Memory B cell (primary cell): ENCODE data around the gene CREB3L4.

Experiments used
- ATAC-seq: fragments of 150-1000 bp; cut with Tn5 transposase; 2 replicates; pipeline ENCODE4 v1.10.0; 2021; ENCODE audit warnings: low read depth, mild to moderate bottlenecking, moderate library complexity
- DNase-seq, 2 donors: peaks; one replicate each; pipeline ENCODE4 v3.0.0; 2022; ENCODE audit warnings: low spot score in 2 of 2
- H3K27ac Mint-ChIP-seq: one replicate; pipeline ENCODE4 v1.8.0; 2022; ENCODE audit warnings: mild to moderate bottlenecking, moderate library complexity, mixed read lengths
- H3K27me3 Mint-ChIP-seq: one replicate; pipeline ENCODE4 v1.8.0; 2022; ENCODE audit warnings: mixed read lengths
- H3K36me3 Mint-ChIP-seq: one replicate; pipeline ENCODE4 v1.8.0; 2022; ENCODE audit warnings: mild to moderate bottlenecking, mixed read lengths
- H3K4me1 Mint-ChIP-seq: one replicate; pipeline ENCODE4 v1.8.0; 2022; ENCODE audit warnings: mixed read lengths
- H3K4me3 Mint-ChIP-seq: one replicate; pipeline ENCODE4 v1.8.0; 2022; ENCODE audit warnings: mild to moderate bottlenecking, moderate library complexity, mixed read lengths
- H3K9me3 Mint-ChIP-seq: one replicate; pipeline ENCODE4 v1.8.0; 2022; ENCODE audit warnings: mixed read lengths

The CREB3L4 gene

GRCh38 chr1:153967107-153967999 is at the start of gene CREB3L4:
Gene CREB3L4 (plus strand): TSS chr1:153967902. CDS start chr1:153968526, 624 bp downstream.
- peaks cover 38% of the 10 kb centered on the region for H3K4me1 Mint-ChIP-seq
- peak within 1 kb of the TSS; percentile 96 for H3K27ac Mint-ChIP-seq
- ATAC-seq: peak; percentile 86
- no peaks in the 10 kb centered on the region for H3K27me3 Mint-ChIP-seq
- H3K4me3 Mint-ChIP-seq: peak within 1 kb of the TSS; percentile 98
- peak; percentile 70 to 79 for DNase-seq
- H3K9me3 Mint-ChIP-seq: no peaks in the 10 kb centered on the region
- H3K36me3 Mint-ChIP-seq: no peaks in the 10 kb centered on the region

- Mint-ChIP-seq H3K36me3 (peaks cover 3% of the 10 kb centered on the region), H3K27ac (peak overlapping the region; percentile 53), H3K27me3 (no peaks in the 10 kb centered on the region), H3K4me1 (peaks cover 38% of the 10 kb centered on the region), H3K4me3 (peak overlapping the region; percentile 48), H3K9me3 (no peaks in the 10 kb centered on the region)
- no peak for DNase-seq
- no peak for ATAC-seq
Measured at GRCh38 chr1:153919876-153920852, 47.5 kb upstream of the CREB3L4 start.

- H3K27ac Mint-ChIP-seq: peak overlapping the region; percentile 98
- no peaks in the 10 kb centered on the region for H3K9me3 Mint-ChIP-seq
- peaks cover 41% of the 10 kb centered on the region for H3K4me1 Mint-ChIP-seq
- no peak for DNase-seq
- H3K27me3 Mint-ChIP-seq: no peaks in the 10 kb centered on the region
- peak overlapping the region; percentile 99 for H3K4me3 Mint-ChIP-seq
- peaks cover 3% of the 10 kb centered on the region for H3K36me3 Mint-ChIP-seq
- no peak for ATAC-seq
Measured at GRCh38 chr1:153921080-153921802, 46.5 kb upstream of the CREB3L4 start.

- Mint-ChIP-seq H3K36me3 (peaks cover 3% of the 10 kb centered on the region), H3K4me3 (peak overlapping the region; percentile 99), H3K27me3 (no peaks in the 10 kb centered on the region), H3K27ac (peak overlapping the region; percentile 98), H3K9me3 (no peaks in the 10 kb centered on the region), H3K4me1 (peaks cover 41% of the 10 kb centered on the region)
- DNase-seq (no peak), ATAC-seq (no peak)
Measured at GRCh38 chr1:153921803-153922075, 46.0 kb upstream of the CREB3L4 start.

- Mint-ChIP-seq H3K9me3 (no peaks in the 10 kb centered on the region), H3K4me1 (peaks cover 41% of the 10 kb centered on the region), H3K27me3 (no peaks in the 10 kb centered on the region), H3K27ac (peak overlapping the region; percentile 98), H3K36me3 (peaks cover 3% of the 10 kb centered on the region), H3K4me3 (peak overlapping the region; percentile 99)
- peak; percentile 20 for ATAC-seq
- peak in 1 of 2 donors; percentile 73 for DNase-seq
Measured at GRCh38 chr1:153922076-153922971, 45.4 kb upstream of the CREB3L4 start.

GRCh38 chr1:153922972-153923925 is 44.5 kb upstream of the CREB3L4 start, which contains the start of gene GATAD2B:
Gene GATAD2B (minus strand): TSS chr1:153922972. CDS start chr1:153828347, 94,625 bp downstream.
- Mint-ChIP-seq H3K27ac (peak within 1 kb of the TSS; percentile 98), H3K4me3 (peak within 1 kb of the TSS; percentile 99), H3K27me3 (no peaks in the 10 kb centered on the region), H3K4me1 (peaks cover 36% of the 10 kb centered on the region), H3K36me3 (no peaks in the 10 kb centered on the region), H3K9me3 (no peaks in the 10 kb centered on the region)
- ATAC-seq (peak; percentile 88), DNase-seq (peak; percentile 91 to 99)

- H3K27me3 Mint-ChIP-seq: no peaks in the 10 kb centered on the region
- no peak overlapping the region for H3K4me3 Mint-ChIP-seq
- H3K4me1 Mint-ChIP-seq: peaks cover 14% of the 10 kb centered on the region
- ATAC-seq (no peak), DNase-seq (no peak)
- H3K36me3 Mint-ChIP-seq: peaks cover 9% of the 10 kb centered on the region
- no peak overlapping the region for H3K27ac Mint-ChIP-seq
- no peaks in the 10 kb centered on the region for H3K9me3 Mint-ChIP-seq
Measured at GRCh38 chr1:153926405-153926804, 41.3 kb upstream of the CREB3L4 start.

- ATAC-seq (no peak), DNase-seq (no peak)
- Mint-ChIP-seq H3K9me3 (no peaks in the 10 kb centered on the region), H3K27me3 (no peaks in the 10 kb centered on the region), H3K4me1 (peaks cover 8% of the 10 kb centered on the region), H3K36me3 (peaks cover 16% of the 10 kb centered on the region), H3K4me3 (no peak overlapping the region), H3K27ac (peak overlapping the region; percentile 40)
Measured at GRCh38 chr1:153928245-153928644, 39.5 kb upstream of the CREB3L4 start.

- no peak overlapping the region for H3K27ac Mint-ChIP-seq
- H3K4me3 Mint-ChIP-seq: no peak overlapping the region
- no peaks in the 10 kb centered on the region for H3K27me3 Mint-ChIP-seq
- DNase-seq (no peak), ATAC-seq (no peak)
- H3K9me3 Mint-ChIP-seq: no peaks in the 10 kb centered on the region
- peaks cover 4% of the 10 kb centered on the region for H3K4me1 Mint-ChIP-seq
- H3K36me3 Mint-ChIP-seq: peaks cover 16% of the 10 kb centered on the region
Measured at GRCh38 chr1:153928791-153929341, 38.8 kb upstream of the CREB3L4 start.

- peaks cover 18% of the 10 kb centered on the region for H3K36me3 Mint-ChIP-seq
- no peaks in the 10 kb centered on the region for H3K27me3 Mint-ChIP-seq
- no peak overlapping the region for H3K27ac Mint-ChIP-seq
- peaks cover 3% of the 10 kb centered on the region for H3K4me1 Mint-ChIP-seq
- no peaks in the 10 kb centered on the region for H3K9me3 Mint-ChIP-seq
- DNase-seq: no peak
- H3K4me3 Mint-ChIP-seq: no peak overlapping the region
- no peak for ATAC-seq
Measured at GRCh38 chr1:153929426-153929825, 38.3 kb upstream of the CREB3L4 start.

- H3K4me3 Mint-ChIP-seq: no peak overlapping the region
- H3K36me3 Mint-ChIP-seq: peaks cover 22% of the 10 kb centered on the region
- no peak for ATAC-seq
- no peaks in the 10 kb centered on the region for H3K9me3 Mint-ChIP-seq
- H3K4me1 Mint-ChIP-seq: peaks cover 3% of the 10 kb centered on the region
- H3K27ac Mint-ChIP-seq: peak overlapping the region; percentile 24
- DNase-seq: no peak
- no peaks in the 10 kb centered on the region for H3K27me3 Mint-ChIP-seq
Measured at GRCh38 chr1:153929981-153930948, 37.4 kb upstream of the CREB3L4 start.
